Choroid plexus epithelial cell (primary cell): ENCODE results near the gene S100P.

ENCODE experiments used
- DNase-seq: peaks from one replicate; pipeline ENCODE4 v3.0.0-alpha.2; 2010; ENCODE audit warnings: low read depth
- H3K4me3 ChIP-seq: 2 replicates; pipeline ENCODE4 v1.5.1; 2011; ENCODE audit warnings: low read depth, mild to moderate bottlenecking, control low read depth, low read length, moderate library complexity
- CTCF ChIP-seq: conservative IDR thresholded peaks from 2 replicates; pipeline ENCODE4 v1.5.1; 2011; ENCODE audit warnings: low read depth, mild to moderate bottlenecking, control low read depth, inconsistent platforms, low read length, moderate library complexity

Gene S100P

GRCh38 chr4:6673660-6674499 lies 19.8 kb upstream of the S100P start:
- no peak for TF ChIP-seq CTCF

GRCh38 chr4:6674500-6675149 lies 19.1 kb upstream of the S100P start:
- DNase-seq: peak; percentile 61
- peak; percentile 53 for TF ChIP-seq CTCF
- H3K4me3 ChIP-seq: peak overlapping the region; percentile 73

More at GRCh38 chr4:6673660-6674499, 19.8 kb upstream of the S100P start:
- DNase-seq: peak; percentile 98
- H3K4me3 ChIP-seq: peak overlapping the region; percentile 73

- no peak for DNase-seq
- no peak overlapping the region for H3K4me3 ChIP-seq
- no peak for TF ChIP-seq CTCF
Measured at GRCh38 chr4:6676722-6677558, 16.7 kb upstream of the S100P start.

- no peak overlapping the region for H3K4me3 ChIP-seq
- TF ChIP-seq CTCF: peak; percentile 31
- DNase-seq: no peak
Measured at GRCh38 chr4:6680372-6681034, 13.2 kb upstream of the S100P start.

GRCh38 chr4:6681191-6681590 lies 12.5 kb upstream of the S100P start:
- no peak for TF ChIP-seq CTCF
- DNase-seq: no peak
- H3K4me3 ChIP-seq: no peak overlapping the region

GRCh38 chr4:6682862-6683590 lies 10.7 kb upstream of the S100P start:
- no peak for TF ChIP-seq CTCF
- no peak for DNase-seq
- no peak overlapping the region for H3K4me3 ChIP-seq
